Activated CD4-positive, alpha-beta T cell treated with anti-CD3 and anti-CD28 coated beads, Interleukin-2, amount 50 U/mL, for 1 hour (primary cell): ENCODE measurements around the gene NTRK3.
A peak's percentile ranks its signal among the peaks of the same experiment; 100 is the strongest.

Experiments used
- DNase-seq: peaks from one replicate; pipeline ENCODE4 v3.0.0-alpha.2; 2020

Gene NTRK3

DNA sequence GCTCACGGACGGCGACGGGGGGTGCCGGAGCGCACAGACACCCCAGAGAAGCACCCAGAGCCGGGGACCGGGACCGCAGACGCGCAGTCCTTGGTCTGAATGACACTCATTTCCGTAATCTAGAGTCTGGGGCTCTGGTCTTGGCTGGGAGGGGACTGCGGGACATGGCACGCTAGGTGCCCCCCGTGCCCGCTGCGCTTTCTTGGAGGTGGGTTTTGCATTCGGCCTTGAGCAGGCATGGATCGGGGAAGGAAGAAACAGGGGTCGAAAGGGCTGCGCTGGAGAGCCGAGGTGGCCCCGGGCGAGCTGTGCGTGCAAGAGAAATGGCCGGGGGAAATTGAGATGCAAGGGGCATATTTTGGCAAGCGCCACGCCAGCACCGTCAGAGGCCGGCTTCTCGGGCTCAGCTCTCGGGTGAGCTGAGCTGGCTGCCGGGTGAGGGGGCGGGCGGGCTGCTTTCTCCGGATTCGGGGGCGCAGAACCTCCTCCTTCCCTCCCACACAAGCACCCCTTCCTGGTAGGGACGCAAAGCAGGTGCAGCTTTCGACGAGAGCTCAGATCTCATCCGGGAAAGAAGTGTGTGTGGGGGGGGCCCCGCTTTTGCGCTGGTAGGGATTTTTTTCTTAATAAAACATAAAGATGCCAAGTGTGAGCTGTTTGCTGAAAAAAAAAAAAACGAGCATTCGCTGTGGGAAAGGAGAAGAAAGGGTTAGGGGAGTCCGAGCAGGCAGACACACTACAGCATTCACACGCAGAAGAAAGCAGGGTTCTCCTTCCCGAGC, 963 bp upstream of the NTRK3 start:
- no peak for DNase-seq

- no peak for DNase-seq
Measured at GRCh38 chr15:88255484-88256278, 858 bp downstream of the NTRK3 start.

DNA sequence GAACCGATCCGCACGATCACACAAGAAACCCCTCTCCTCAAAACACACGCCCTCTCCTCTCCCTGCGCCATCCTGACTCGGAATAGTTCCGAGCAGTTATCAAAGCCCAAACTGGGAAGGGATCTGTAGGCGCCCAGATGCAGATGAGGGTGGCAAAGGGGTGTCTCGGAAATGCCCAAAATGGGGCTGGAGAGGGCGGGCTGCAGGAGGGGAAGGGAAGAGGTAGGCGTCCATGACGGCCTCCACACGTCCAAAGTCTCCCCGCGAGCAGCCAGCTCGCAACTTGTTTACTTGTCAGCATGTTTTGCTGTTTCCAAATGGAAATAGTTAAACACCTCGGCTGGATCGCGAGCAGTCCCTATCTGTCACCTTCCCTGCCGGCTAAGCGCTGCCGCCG, 1.5 kb downstream of the NTRK3 start:
- DNase-seq, result no peak

GRCh38 chr15:88252441-88252840, 4.1 kb downstream of the NTRK3 start:
- no peak for DNase-seq

DNA sequence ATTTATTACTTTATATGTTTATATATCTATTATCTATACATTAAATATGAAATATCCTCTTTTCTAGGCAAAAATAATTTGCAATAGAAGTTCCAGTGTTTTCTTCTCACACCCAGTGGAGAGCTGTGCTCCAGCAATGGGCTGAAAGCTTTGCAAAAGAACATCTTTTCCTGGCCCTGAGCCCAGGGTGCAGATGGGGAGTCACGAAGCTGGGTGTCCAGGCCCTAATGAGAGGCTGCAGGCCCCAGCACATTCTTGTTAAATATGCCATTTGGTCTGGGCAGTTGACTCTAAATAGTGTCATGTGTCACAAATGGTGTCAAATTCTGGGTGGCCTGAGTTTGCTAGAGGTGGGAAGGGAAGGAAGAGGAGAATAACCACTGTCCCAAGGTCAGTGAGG, 5.7 kb downstream of the NTRK3 start:
- no peak for DNase-seq

DNA sequence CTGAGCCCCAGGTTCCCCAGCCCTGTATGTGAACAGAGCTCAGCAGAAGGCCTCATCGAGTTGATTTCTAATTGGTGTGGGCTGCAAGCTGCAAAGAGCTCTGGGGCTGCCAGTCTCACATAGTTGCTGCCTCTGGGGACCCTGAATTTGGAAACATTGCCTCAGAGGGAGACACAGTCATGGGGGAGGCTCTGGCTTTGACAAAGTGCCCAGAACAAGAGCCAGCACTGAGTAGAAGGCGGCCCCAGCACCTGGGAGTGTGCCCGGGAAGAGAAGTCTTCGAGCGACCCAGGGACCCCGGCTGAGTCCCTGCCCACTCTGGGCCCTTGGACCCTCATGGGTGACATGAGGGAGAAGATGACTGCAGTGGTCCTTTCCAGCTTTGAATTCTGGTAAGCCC, 7.3 kb downstream of the NTRK3 start:
- DNase-seq, result no peak

- DNase-seq, result no peak
Measured at GRCh38 chr15:88247914-88248313, 8.6 kb downstream of the NTRK3 start.

DNA sequence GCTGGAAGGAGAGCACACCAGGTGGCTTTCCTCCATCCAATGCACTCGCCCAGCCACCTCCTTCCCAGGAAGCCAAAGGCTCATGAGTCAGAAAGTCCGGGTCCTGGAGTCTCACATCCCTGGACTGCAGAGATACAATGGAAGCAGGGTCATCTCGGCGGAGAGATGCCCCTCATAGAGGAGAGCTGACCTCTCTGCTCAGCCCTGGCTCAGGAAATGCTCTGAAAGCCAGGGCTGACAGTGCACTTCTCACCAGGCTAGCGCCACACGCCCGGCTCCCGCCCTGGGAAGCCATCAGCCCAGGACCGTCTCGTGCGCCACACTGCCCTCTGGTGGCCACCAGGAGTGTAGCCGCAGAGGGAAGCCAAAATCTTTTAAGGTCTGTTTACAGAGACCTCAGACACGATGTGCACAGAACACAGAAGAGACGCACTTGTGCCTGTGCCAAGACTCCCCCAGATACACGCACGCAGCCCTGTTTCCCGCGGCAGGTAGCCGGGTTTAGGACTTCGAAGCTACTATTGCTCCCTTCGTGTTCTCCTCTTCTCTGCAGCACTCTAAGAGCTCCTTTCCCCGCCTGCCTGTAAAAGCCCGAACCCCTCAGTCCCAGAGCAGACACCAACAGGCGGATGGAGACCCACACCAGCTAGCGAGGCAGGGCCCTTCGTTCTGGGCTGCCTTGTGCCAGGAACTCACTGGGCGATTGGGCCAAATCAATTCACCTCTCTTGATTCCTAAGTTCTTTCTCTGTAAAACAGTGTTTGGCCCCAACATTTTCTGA, 9.7 kb downstream of the NTRK3 start:
- DNase-seq, result peak; percentile 67

DNA sequence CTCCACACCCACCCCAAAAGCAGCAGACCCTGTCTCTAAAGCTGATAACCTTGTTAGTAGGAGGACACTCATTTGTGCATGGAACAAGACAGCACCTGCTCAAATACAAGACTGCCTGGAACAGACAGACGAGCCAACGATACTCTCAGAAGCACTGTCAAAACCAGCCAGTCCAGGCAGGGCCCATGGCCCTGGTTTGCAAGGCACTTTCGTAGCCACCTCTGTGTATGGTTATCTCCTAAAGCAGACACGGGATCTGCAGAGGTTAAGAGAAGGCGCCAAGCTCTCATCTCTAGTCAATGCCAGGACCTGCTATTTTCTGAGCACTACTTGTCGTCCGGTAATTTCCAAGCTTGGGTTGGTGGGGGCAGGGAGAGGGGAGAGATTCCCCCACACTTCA, 10.5 kb downstream of the NTRK3 start:
- DNase-seq, result no peak

GRCh38 chr15:88243895-88244787, 12.4 kb downstream of the NTRK3 start:
- DNase-seq, result peak; percentile 4

GRCh38 chr15:88242586-88243555, 13.7 kb downstream of the NTRK3 start:
- DNase-seq, result no peak

GRCh38 chr15:88241461-88241860, 15.1 kb downstream of the NTRK3 start:
- no peak for DNase-seq

- DNase-seq, result no peak
Measured at GRCh38 chr15:88241060-88241459, 15.5 kb downstream of the NTRK3 start.

GRCh38 chr15:88239594-88239993, 16.9 kb downstream of the NTRK3 start:
- no peak for DNase-seq

DNA sequence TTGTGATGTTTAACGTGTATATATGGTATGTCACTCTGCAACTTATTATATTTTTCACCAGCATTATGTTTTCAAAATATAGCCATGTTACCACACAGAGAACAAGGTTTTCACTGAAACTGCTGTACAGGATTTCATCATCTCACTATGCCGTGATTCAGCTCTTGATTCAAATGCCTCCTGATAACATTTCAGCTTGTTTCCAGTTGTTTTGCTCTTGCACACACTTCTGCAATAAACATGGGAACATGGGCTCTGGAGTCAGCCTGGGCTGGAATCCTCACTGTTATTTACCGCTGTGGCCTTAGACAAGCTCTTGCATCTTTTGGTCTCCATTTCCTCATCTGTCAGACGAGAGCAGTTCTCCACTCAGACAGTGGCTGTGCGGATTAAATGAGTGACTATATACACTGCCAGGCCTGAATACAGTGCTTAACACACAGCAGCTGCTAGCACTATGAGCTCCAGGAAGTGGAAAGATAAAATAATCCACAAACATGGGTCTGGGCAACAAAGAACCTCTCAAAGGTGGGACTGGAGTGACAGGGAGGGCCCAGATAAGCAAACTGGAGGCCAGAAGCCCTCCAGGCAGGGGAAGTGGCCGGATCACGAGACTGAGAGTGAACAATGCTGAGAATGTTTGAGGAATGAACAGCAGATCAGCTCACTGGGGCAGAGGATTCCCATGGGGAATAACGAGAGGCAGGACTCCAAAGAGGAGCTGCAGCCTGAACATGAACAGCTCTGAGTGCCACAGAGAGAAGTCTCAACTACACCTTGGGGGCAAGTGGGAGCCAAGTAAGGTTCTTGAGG, 17.7 kb downstream of the NTRK3 start:
- no peak for DNase-seq

- no peak for DNase-seq
Measured at GRCh38 chr15:88234711-88235110, 21.8 kb downstream of the NTRK3 start.

DNA sequence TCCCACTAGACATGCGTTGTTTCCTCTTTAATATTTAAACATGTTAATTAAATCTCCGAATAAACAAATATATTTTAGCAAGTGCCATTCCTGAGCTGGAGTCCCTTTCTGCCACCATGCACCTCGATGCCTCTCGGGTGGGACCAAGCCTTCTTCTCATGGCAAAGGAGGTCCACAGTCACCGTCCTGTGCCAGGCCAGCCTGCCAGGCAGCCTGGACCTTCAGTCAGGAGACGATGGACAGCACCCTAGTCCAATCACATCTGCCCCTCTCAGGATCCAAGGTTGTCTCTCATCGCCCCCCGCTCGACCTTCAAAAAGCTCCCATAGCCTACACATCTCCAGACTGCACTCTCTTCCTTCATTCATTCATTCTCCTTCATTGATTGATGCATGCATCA, 22.6 kb downstream of the NTRK3 start:
- no peak for DNase-seq

- DNase-seq, result no peak
Measured at GRCh38 chr15:88232771-88233201, 23.8 kb downstream of the NTRK3 start.

- no peak for DNase-seq
Measured at GRCh38 chr15:88231909-88232644, 24.5 kb downstream of the NTRK3 start.

DNA sequence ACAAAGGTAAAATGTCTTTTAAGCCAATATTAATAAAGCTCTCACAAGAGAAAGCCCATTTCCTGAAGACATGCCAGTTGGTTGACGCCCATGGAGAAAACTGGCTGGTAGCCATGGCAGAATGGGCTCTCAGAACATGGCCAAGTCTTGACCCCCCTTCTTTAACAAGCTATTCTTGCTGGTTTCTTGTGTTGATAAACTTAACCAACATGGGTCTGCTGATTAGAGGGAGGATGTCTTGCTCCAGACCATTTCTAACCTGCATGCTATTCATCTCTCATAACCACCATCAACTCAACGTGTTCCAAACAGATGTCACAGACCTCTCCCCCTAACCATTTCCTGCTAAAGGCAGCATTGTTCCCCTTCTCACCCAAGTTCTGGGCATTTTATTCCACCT, 25.7 kb downstream of the NTRK3 start:
- no peak for DNase-seq
